Measurements from ENCODE around the gene CHIT1.

The CHIT1 gene

GRCh38 chr1:203215573-203215972 lies 13.9 kb downstream of the CHIT1 start:
- no peak for DNase-seq

GRCh38 chr1:203214871-203215270 lies 14.6 kb downstream of the CHIT1 start:
- DNase-seq, result no peak

GRCh38 chr1:203213126-203213525 lies 16.3 kb downstream of the CHIT1 start:
- no peak for DNase-seq

GRCh38 chr1:203211812-203212211 lies 17.7 kb downstream of the CHIT1 start:
- DNase-seq, result no peak

- DNase-seq, result no peak
Observed at GRCh38 chr1:203210988-203211387, 18.5 kb downstream of the CHIT1 start.

GRCh38 chr1:203210350-203210749 lies 19.1 kb downstream of the CHIT1 start:
- DNase-seq, result no peak

- DNase-seq, result no peak
Observed at GRCh38 chr1:203208181-203208580, 21.3 kb downstream of the CHIT1 start.

- no peak for DNase-seq
Observed at GRCh38 chr1:203207751-203208150, 21.7 kb downstream of the CHIT1 start.

GRCh38 chr1:203206129-203206687 lies 23.3 kb downstream of the CHIT1 start:
- DNase-seq, result no peak

GRCh38 chr1:203204756-203205155 lies 24.7 kb downstream of the CHIT1 start:
- no peak for DNase-seq

GRCh38 chr1:203202431-203203245 lies 26.8 kb downstream of the CHIT1 start:
- no peak for DNase-seq

- no peak for DNase-seq
Observed at GRCh38 chr1:203201516-203202205, 27.8 kb downstream of the CHIT1 start.

- DNase-seq, result no peak
Observed at GRCh38 chr1:203200916-203201315, 28.6 kb downstream of the CHIT1 start.

GRCh38 chr1:203199816-203200571 lies 29.5 kb downstream of the CHIT1 start:
- DNase-seq, result no peak

GRCh38 chr1:203199481-203199815 lies 30.0 kb downstream of the CHIT1 start:
- DNase-seq, result no peak

GRCh38 chr1:203199002-203199401 lies 30.5 kb downstream of the CHIT1 start:
- no peak for DNase-seq

GRCh38 chr1:203197625-203198024 lies 31.8 kb downstream of the CHIT1 start:
- DNase-seq, result no peak

GRCh38 chr1:203196371-203196770 lies 33.1 kb downstream of the CHIT1 start:
- DNase-seq, result no peak

GRCh38 chr1:203190949-203191348 lies 38.5 kb downstream of the CHIT1 start:
- no peak for DNase-seq

GRCh38 chr1:203189951-203190352 lies 39.5 kb downstream of the CHIT1 start:
- DNase-seq, result no peak

GRCh38 chr1:203188686-203189232 lies 40.7 kb downstream of the CHIT1 start:
- DNase-seq, result no peak

- no peak for DNase-seq
Observed at GRCh38 chr1:203187689-203188264, 41.7 kb downstream of the CHIT1 start.

- DNase-seq, result no peak
Observed at GRCh38 chr1:203187304-203187685, 42.2 kb downstream of the CHIT1 start.

Measured in stimulated activated naive CD4-positive, alpha-beta T cell (primary cell).